ENCODE data around the gene CSNK1G2. TPM values are rescaled to one million over a fixed set of nuclear protein-coding genes. Genes with fewer than 3 reads are reported as not detected.

CSNK1G2 gene
- total RNA-seq, 1 experiment from 2014 or later = 126 TPM

GRCh38 chr19:1935484-1936208 lies 5.3 kb upstream of the CSNK1G2 start:
- CTCF ChIA-PET = interaction anchor here (2.1 kb wide), 1 partner anchor 11 kb away, joined by 6 read pairs; no protein-coding TSS in a partner anchor
- Mint-ChIP-seq H3K4me1 (peaks cover 9% of the 10 kb centered on the region), H3K9me3 (peaks cover 12% of the 10 kb centered on the region), H3K36me3 (peaks cover 7% of the 10 kb centered on the region), H3K4me3 (no peak overlapping the region), H3K27me3 (ENCODE audit: low read depth) (peaks cover 19% of the 10 kb centered on the region), H3K27ac (peak overlapping the region; percentile 11; the same call in 1 of the 2 replicates)
- no peak for DNase-seq (ENCODE audit: low spot score)
- TF ChIP-seq TP53 (CRISPR knock-in tag; IDR thresholded peaks at IDR 0.05) (no peak), ZBTB43 (CRISPR knock-in tag; IDR thresholded peaks at IDR 0.05) (no peak), JUN (CRISPR knock-in tag; IDR thresholded peaks at IDR 0.05) (no peak), ZNF317 (CRISPR knock-in tag; IDR thresholded peaks at IDR 0.05; ENCODE audit: borderline replicate concordance, low read depth) (no peak), ZNF121 (CRISPR knock-in tag; IDR thresholded peaks at IDR 0.05) (no peak), NR2C2 (CRISPR knock-in tag; IDR thresholded peaks at IDR 0.05) (no peak), NR1H2 (CRISPR knock-in tag; IDR thresholded peaks at IDR 0.05) (no peak), USF1 (CRISPR knock-in tag; IDR thresholded peaks at IDR 0.05) (no peak), ESRRA (CRISPR knock-in tag; IDR thresholded peaks at IDR 0.05; ENCODE audit: borderline replicate concordance) (no peak)
- peak; percentile 29; the same call in 1 of the 2 replicates for ATAC-seq
- POLR2A ChIA-PET = interaction anchor here (0.6 kb wide), 1 partner anchor 205 kb away, joined by 10 read pairs; no protein-coding TSS in a partner anchor

DNA sequence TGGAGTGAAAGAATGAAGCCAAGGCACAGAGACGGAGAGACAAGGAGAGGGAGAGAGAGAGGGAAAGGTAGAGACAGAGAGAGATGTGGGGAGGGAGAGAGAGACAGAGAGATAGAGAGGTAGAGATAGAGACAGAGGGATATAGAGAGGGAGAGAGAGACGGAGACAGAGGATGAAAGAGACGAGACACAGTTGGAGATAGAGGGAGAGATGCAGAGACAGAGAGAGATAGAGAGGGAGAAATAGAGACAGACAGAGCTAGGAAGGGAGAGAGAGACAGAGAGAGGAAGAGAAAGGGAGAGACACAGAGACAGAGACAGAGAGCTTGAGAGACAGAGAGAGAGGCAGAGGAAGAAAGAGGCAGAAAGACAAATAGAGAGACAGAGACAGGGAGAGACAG lies 4.5 kb upstream of the CSNK1G2 start:
- POLR2A ChIA-PET = interaction anchor here (0.6 kb wide), 1 partner anchor 204 kb away, joined by 10 read pairs; no protein-coding TSS in a partner anchor
- Mint-ChIP-seq H3K9me3 (peaks cover 11% of the 10 kb centered on the region), H3K4me1 (peaks cover 9% of the 10 kb centered on the region), H3K4me3 (no peak overlapping the region), H3K36me3 (peaks cover 7% of the 10 kb centered on the region), H3K27me3 (ENCODE audit: low read depth) (peaks cover 18% of the 10 kb centered on the region), H3K27ac (peak overlapping the region; percentile 37; the same call in 1 of the 2 replicates)
- DNase-seq (ENCODE audit: low spot score) (no peak), ATAC-seq (no peak)
- no peak for TF ChIP-seq CREM (CRISPR knock-in tag; IDR thresholded peaks at IDR 0.05)
- TF ChIP-seq ZNF138 (CRISPR knock-in tag; conservative IDR thresholded peaks at IDR 0.05) = no peak
- no peak for TF ChIP-seq MYBL2 (CRISPR knock-in tag; IDR thresholded peaks at IDR 0.05)
- TF ChIP-seq ESRRA (CRISPR knock-in tag; IDR thresholded peaks at IDR 0.05; ENCODE audit: borderline replicate concordance) = no peak
- TF ChIP-seq TEAD1 (CRISPR knock-in tag; IDR thresholded peaks at IDR 0.05) = no peak
- no peak for TF ChIP-seq ELF4 (CRISPR knock-in tag; IDR thresholded peaks at IDR 0.05; ENCODE audit: low read depth)
- TF ChIP-seq OVOL2 (CRISPR knock-in tag; IDR thresholded peaks at IDR 0.05; ENCODE audit: borderline replicate concordance) = no peak
- TF ChIP-seq ZNF263 (CRISPR knock-in tag; IDR thresholded peaks at IDR 0.05; ENCODE audit: low read depth) = no peak
- no peak for TF ChIP-seq RELA (CRISPR knock-in tag; IDR thresholded peaks at IDR 0.05; ENCODE audit: borderline replicate concordance)
- no peak for TF ChIP-seq SMAD3 (CRISPR knock-in tag; IDR thresholded peaks at IDR 0.05; ENCODE audit: borderline replicate concordance)
- no peak for TF ChIP-seq NR1H2 (CRISPR knock-in tag; IDR thresholded peaks at IDR 0.05)
- no peak for TF ChIP-seq ZNF512 (CRISPR knock-in tag; IDR thresholded peaks at IDR 0.05; ENCODE audit: borderline replicate concordance)
- no peak for TF ChIP-seq FOXJ3 (CRISPR knock-in tag; IDR thresholded peaks at IDR 0.05; ENCODE audit: borderline replicate concordance)
- TF ChIP-seq USF2 (CRISPR knock-in tag; IDR thresholded peaks at IDR 0.05) = no peak
- no peak for TF ChIP-seq ZSCAN18 (CRISPR knock-in tag; IDR thresholded peaks at IDR 0.05)
- TF ChIP-seq ZNF671 (CRISPR knock-in tag; IDR thresholded peaks at IDR 0.05) = no peak
- TF ChIP-seq AR (CRISPR knock-in tag; IDR thresholded peaks at IDR 0.05) = no peak
- no peak for TF ChIP-seq MAX (CRISPR knock-in tag; IDR thresholded peaks at IDR 0.05)
- TF ChIP-seq ETV6 (CRISPR knock-in tag; IDR thresholded peaks at IDR 0.05) = no peak
- CTCF ChIA-PET = interaction anchor here (2.1 kb wide), 1 partner anchor 10 kb away, joined by 6 read pairs; no protein-coding TSS in a partner anchor

Measured in WTC11 (cell line).